RWPE1 (cell line): ENCODE results near the gene GSC2.

Experiments
- CTCF ChIA-PET: fragments of 350-600 bp; sonication (Branson Sonifier 250); formaldehyde crosslinking; extraction: SDS; loops from one replicate; lab custom pipeline; 2021; lab: Yijun Ruan, JAX
- POLR2A ChIA-PET: fragments of 400-600 bp; formaldehyde crosslinking; extraction: SDS; loops from one replicate; lab custom pipeline; 2020; ENCODE audit warnings: antibody characterized with exemption; ENCODE audit not compliant: low non-redundant PET; lab: Yijun Ruan, JAX
- DNase-seq: peaks from one replicate; pipeline ENCODE4 v3.0.0; 2012; ENCODE audit warnings: low spot score
- H3K27ac ChIP-seq: fragments of 450-650 bp; 2 replicates; pipeline ENCODE4 v1.5.1; 2017
- TF ChIP-seq, protein P1 (sequence below): fragments of 450-650 bp; conservative IDR thresholded peaks from 2 replicates; pipeline ENCODE4 v1.5.1; 2017; ENCODE audit warnings: low read depth, mild to moderate bottlenecking

Gene GSC2

DNA sequence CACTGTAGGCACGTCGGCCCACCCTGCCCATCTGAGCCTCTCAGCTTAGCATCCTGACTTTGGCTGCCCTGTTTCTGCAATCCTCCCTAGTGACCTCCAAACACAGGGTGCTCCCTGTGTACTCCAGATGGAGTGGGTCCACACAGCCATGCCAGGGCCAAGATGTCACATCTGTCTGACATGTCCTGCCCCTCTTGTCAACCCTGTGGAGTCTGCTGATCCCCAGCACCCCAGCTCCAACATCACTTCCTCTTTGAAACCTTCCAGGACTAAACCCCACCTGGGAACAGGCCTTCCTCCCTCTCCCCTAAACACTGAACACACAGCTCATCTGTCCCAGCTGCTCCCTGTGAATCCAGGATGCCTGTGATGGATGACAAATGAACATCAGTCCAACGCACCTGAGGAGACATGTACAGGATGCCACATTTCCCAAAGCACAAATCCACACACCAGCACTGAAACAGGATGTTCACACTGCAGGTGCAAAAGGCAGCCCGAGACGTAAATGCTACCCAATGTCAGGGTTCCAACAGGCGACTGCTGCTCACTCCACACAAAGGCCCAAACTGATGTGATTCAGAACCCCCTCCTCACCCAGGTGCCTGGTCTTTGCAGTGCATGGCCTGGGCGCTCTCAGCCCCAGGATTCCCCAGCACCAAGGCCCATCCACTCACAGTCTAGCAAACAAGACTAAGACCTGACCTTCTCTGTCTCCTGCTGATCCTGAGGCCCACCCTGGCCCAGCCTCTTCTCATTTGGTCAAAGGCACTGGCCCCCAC is 21.0 kb downstream of the GSC2 start:
- POLR2A ChIA-PET: no interaction called here
- H3K27ac ChIP-seq: peak overlapping the region; percentile 90
- TF ChIP-seq, protein P1, sequence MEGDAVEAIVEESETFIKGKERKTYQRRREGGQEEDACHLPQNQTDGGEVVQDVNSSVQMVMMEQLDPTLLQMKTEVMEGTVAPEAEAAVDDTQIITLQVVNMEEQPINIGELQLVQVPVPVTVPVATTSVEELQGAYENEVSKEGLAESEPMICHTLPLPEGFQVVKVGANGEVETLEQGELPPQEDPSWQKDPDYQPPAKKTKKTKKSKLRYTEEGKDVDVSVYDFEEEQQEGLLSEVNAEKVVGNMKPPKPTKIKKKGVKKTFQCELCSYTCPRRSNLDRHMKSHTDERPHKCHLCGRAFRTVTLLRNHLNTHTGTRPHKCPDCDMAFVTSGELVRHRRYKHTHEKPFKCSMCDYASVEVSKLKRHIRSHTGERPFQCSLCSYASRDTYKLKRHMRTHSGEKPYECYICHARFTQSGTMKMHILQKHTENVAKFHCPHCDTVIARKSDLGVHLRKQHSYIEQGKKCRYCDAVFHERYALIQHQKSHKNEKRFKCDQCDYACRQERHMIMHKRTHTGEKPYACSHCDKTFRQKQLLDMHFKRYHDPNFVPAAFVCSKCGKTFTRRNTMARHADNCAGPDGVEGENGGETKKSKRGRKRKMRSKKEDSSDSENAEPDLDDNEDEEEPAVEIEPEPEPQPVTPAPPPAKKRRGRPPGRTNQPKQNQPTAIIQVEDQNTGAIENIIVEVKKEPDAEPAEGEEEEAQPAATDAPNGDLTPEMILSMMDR: no peak
- CTCF ChIA-PET: no interaction called here
- DNase-seq: no peak

DNA sequence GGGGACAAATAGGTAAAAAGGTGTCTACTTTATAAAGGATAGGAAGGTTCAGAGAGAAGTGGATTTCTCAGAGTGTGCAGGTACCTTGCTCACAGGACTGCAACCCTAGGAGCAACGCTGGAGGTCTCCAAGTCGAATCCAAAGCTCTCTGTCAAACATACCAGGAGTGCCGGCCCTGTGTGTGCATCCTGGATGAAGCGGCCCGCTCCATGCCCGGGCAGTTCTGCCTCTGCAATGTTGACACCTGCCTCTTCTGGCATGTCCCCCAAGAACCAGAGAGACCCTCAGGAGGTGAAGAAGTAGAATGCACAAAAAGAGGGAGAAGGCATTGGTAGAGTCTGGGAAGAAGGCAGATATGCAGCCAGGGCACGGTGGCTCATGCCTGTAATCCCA is 22.1 kb downstream of the GSC2 start:
- ChIA-PET POLR2A (no interaction called here), CTCF (no interaction called here)
- DNase-seq: no peak
- TF ChIP-seq, protein P1: no peak
- no peak overlapping the region for H3K27ac ChIP-seq

DNA sequence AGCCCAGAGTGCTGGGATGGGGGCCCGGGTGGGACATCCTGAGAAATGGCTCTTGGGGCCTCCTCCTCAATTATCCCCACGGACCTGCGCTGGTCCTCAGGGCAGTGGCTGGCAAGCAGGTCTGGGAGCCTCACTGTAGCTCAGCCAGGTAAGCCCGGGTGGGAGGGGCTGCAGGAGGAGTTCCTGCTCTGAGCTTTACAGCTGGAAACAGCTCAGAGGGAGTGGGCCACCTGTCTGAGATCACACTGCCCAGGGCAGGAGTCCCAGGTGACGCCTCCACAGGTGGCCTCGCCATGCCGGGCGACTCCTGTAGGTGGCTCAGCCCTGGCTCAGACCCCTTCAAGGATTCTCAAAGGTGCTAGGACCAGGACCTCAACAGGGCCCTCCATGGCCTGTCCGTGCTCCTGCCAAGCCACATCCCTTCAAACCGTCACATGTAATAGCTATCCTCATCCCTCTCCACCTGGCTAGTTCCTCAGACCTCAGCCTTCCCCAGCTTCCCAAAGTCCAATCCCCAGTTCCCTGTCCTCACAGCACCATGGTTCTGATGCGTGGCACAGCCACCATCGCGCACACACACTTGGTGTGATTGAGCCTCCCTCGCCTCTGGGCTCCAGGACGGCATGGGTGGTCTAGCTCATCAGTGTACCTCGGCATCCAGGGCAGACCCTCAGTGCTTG is 22.6 kb downstream of the GSC2 start:
- TF ChIP-seq, protein P1: no peak
- POLR2A ChIA-PET: no interaction called here
- no peak for DNase-seq
- H3K27ac ChIP-seq: no peak overlapping the region
- CTCF ChIA-PET: no interaction called here

DNA sequence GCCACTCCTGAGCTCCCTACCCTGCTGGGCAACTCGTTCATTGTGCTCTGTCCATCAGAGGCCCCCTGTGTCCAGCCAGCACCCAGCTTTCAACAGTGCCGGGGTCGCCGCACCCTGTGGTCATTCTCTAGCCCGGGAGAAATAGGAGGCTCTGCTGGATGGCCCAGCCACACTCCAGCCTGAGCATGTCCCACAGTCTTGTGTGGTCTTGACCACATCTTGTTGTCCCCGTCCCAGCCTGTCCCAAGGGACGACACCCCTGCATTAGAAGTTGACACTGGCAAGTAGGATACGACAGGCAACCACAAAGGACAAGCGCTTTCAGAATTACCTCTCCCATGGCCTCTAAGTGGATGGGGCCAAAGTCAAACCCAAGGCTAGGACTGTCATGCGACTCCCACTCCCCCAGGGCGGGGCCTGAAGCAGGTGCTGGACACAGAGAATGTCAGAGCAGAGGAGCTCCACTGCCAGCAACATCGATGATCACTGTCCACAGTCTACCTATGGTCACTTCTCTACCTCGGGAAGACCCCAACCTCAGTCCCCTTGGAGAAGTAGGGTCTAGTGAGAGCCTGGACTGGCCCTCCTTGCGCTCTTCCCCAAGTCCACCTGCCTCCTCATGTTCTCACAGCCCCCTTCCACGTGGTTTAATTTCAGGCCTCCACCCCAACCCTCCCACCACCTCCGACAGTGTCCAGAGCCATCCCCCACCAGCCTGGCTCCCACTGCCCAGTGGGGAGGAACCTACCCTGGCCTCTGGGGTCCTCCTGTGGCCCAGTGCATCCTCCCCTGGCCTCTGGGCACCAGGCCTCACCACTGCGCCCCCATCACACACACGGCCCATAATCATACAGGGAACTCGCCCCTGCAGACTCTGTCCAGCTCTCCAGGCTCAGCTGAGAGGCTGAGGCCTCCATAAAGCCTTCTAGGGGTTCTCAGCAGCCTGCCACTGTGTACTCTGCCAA is 23.5 kb downstream of the GSC2 start:
- no peak overlapping the region for H3K27ac ChIP-seq
- no peak for DNase-seq
- TF ChIP-seq, protein P1: no peak
- ChIA-PET CTCF (no interaction called here), POLR2A (no interaction called here)

DNA sequence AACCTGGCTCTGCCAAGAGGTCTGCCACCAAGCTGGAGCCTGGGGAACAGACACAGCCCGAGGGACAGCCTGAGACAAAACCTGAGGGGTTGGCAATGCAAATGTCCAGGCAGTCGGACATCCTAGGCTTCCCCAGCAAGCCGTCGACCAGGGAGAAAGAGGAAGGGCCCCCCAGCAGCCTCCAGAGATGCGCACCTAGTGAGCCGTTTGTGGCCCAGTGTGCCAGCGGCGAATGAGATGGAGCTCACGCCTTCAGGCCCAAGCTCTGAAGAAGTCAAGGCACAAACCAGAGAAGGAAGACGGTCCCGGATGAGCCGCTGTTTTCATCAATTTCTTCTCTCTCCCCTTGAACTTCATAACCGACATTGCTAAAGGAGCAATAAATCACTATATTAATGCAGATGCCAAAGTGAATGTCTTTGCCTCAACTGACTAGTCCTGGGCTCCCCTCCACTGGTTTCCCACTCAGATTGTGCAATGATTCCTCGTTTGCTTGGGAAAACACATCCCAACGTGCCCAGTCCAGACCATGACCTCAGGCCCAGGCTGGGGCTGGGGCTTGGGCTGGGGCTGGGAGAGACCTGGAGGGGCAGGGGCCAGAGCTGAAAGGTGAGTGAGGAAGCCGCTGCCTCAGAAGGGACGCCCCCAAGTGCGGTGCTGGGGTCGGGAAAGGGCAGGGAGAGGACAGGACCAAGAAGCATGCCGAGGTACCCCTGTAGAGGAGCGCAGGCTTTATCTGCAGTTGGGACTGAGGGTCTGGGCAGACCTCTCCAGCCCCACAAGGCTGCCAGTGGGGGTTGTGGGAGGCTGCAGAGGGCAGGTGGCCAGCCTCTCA is 24.4 kb downstream of the GSC2 start:
- ChIA-PET POLR2A (no interaction called here), CTCF (interaction anchor here (0.7 kb wide), 1 partner anchor 27 kb away, joined by 3 read pairs; no protein-coding TSS in a partner anchor)
- DNase-seq: no peak
- TF ChIP-seq, protein P1: no peak
- no peak overlapping the region for H3K27ac ChIP-seq
